OCI-LY1 (cell line): ENCODE results near the gene MSX1.

ENCODE experiments used
- H2AFZ ChIP-seq: fragments of 200-600 bp; sonication (generic), shearing (Covaris generic); 2 replicates; pipeline ENCODE4 v1.6.0; 2014; ENCODE audit warnings: antibody characterized with exemption, mild to moderate bottlenecking, low read length
- H3F3A ChIP-seq: fragments of 200-600 bp; sonication (generic), shearing (Covaris generic); 2 replicates; pipeline ENCODE4 v1.6.0; 2014; ENCODE audit warnings: mild to moderate bottlenecking, antibody characterized with exemption, low read length, moderate library complexity; ENCODE audit not compliant: insufficient read depth
- H3K27ac ChIP-seq: fragments of 200-600 bp; sonication (generic); 2 replicates; pipeline ENCODE4 v1.5.1; 2014; ENCODE audit warnings: low read length, mixed run types, mild to moderate bottlenecking, low read depth; ENCODE audit not compliant: poor library complexity, severe bottlenecking
- H3K27me3 ChIP-seq: fragments of 200-600 bp; sonication (generic); 2 replicates; pipeline ENCODE4 v1.6.0; 2014; ENCODE audit warnings: antibody characterized with exemption, mild to moderate bottlenecking, low read length, moderate library complexity; ENCODE audit not compliant: insufficient read depth
- H3K36me3 ChIP-seq: fragments of 200-600 bp; sonication (generic); 2 replicates; pipeline ENCODE4 v1.6.1; 2014; ENCODE audit warnings: mild to moderate bottlenecking, antibody characterized with exemption, low read length, moderate library complexity, mixed read lengths; ENCODE audit not compliant: insufficient read depth
- H3K4me1 ChIP-seq: fragments of 200-600 bp; sonication (generic); 2 replicates; pipeline ENCODE4 v1.5.1; 2014; ENCODE audit warnings: mild to moderate bottlenecking, low read length, moderate library complexity; ENCODE audit not compliant: insufficient read depth, severe bottlenecking
- H3K4me2 ChIP-seq: fragments of 200-600 bp; sonication (generic), shearing (Covaris generic); 2 replicates; pipeline ENCODE4 v1.6.1; 2014; ENCODE audit warnings: low read length
- H3K4me3 ChIP-seq: fragments of 200-600 bp; sonication (generic); 2 replicates; pipeline ENCODE4 v1.5.1; 2014; ENCODE audit warnings: low read length, low read depth, mild to moderate bottlenecking, mixed read lengths; ENCODE audit not compliant: poor library complexity, severe bottlenecking
- H3K79me2 ChIP-seq: fragments of 200-600 bp; shearing (Covaris generic); 2 replicates; pipeline ENCODE4 v1.6.1; 2016; ENCODE audit warnings: mixed run types, low read length, mixed read lengths; ENCODE audit not compliant: insufficient read depth
- H3K9ac ChIP-seq: fragments of 200-600 bp; sonication (generic), shearing (Covaris generic); 2 replicates; pipeline ENCODE4 v1.6.1; 2014; ENCODE audit warnings: mild to moderate bottlenecking, low read length, mixed read lengths
- H3K9me2 ChIP-seq: fragments of 200-600 bp; sonication (generic), shearing (Covaris generic); 2 replicates; pipeline ENCODE4 v1.6.1; 2014; ENCODE audit warnings: low read depth, mild to moderate bottlenecking, low read length, mixed read lengths
- H3K9me3 ChIP-seq: fragments of 200-600 bp; shearing (Covaris generic); 2 replicates; pipeline ENCODE4 v1.6.1; 2014; ENCODE audit warnings: low read length, mixed read lengths
- H4K20me1 ChIP-seq: fragments of 200-600 bp; sonication (generic), shearing (Covaris generic); 2 replicates; pipeline ENCODE4 v1.6.0; 2016; ENCODE audit warnings: mild to moderate bottlenecking, low read length; ENCODE audit not compliant: insufficient read depth
- CTCF ChIP-seq: fragments of 200-600 bp; sonication (generic), shearing (Covaris generic); IDR thresholded peaks from 2 replicates; pipeline ENCODE4 v1.5.1; 2017; ENCODE audit warnings: mild to moderate bottlenecking, antibody characterized with exemption, low read length, moderate library complexity, mixed read lengths
- EZH2 ChIP-seq: fragments of 200-600 bp; sonication (generic), shearing (Covaris generic); IDR thresholded peaks from 2 replicates; pipeline ENCODE4 v1.8.0; 2017; ENCODE audit warnings: borderline replicate concordance, mixed run types, mild to moderate bottlenecking, antibody characterized with exemption, low read length, moderate library complexity, mixed read lengths

The MSX1 gene

GRCh38 chr4:4849524-4850193, 9.8 kb upstream of the MSX1 start:
- Histone ChIP-seq H4K20me1 (no peaks in the 10 kb centered on the region), H3K36me3 (no peaks in the 10 kb centered on the region), H3K27ac (no peak overlapping the region), H3K9me3 (no peaks in the 10 kb centered on the region), H3F3A (no peaks in the 10 kb centered on the region), H3K4me3 (no peak overlapping the region), H3K27me3 (no peaks in the 10 kb centered on the region), H3K4me2 (no peak overlapping the region), H2AFZ (no peak overlapping the region), H3K79me2 (no peaks in the 10 kb centered on the region), H3K4me1 (no peaks in the 10 kb centered on the region), H3K9me2 (no peaks in the 10 kb centered on the region), H3K9ac (no peak overlapping the region)
- TF ChIP-seq CTCF: no peak
- no peak for TF ChIP-seq EZH2

- H3K27ac ChIP-seq: no peak overlapping the region
- no peak for TF ChIP-seq CTCF
- no peak for TF ChIP-seq EZH2
Observed at GRCh38 chr4:4851081-4851480, 8.4 kb upstream of the MSX1 start.

GRCh38 chr4:4851906-4852305, 7.6 kb upstream of the MSX1 start:
- Histone ChIP-seq H3K36me3 (no peaks in the 10 kb centered on the region), H3K27ac (no peak overlapping the region), H2AFZ (no peak overlapping the region), H3F3A (no peaks in the 10 kb centered on the region), H3K4me3 (no peak overlapping the region), H3K4me1 (no peaks in the 10 kb centered on the region), H3K9ac (no peak overlapping the region), H3K27me3 (no peaks in the 10 kb centered on the region), H4K20me1 (no peaks in the 10 kb centered on the region), H3K4me2 (no peak overlapping the region), H3K79me2 (no peaks in the 10 kb centered on the region), H3K9me2 (no peaks in the 10 kb centered on the region), H3K9me3 (no peaks in the 10 kb centered on the region)
- no peak for TF ChIP-seq EZH2
- no peak for TF ChIP-seq CTCF

More at GRCh38 chr4:4851081-4851480, 8.4 kb upstream of the MSX1 start:
- H3K4me3 ChIP-seq: no peak overlapping the region
- no peaks in the 10 kb centered on the region for H3K79me2 ChIP-seq
- H3K4me1 ChIP-seq: no peaks in the 10 kb centered on the region
- no peaks in the 10 kb centered on the region for H4K20me1 ChIP-seq
- H3K36me3 ChIP-seq: no peaks in the 10 kb centered on the region
- no peak overlapping the region for H3K4me2 ChIP-seq
- H2AFZ ChIP-seq: no peak overlapping the region
- no peaks in the 10 kb centered on the region for H3K9me3 ChIP-seq
- no peaks in the 10 kb centered on the region for H3F3A ChIP-seq
- H3K27me3 ChIP-seq: no peaks in the 10 kb centered on the region
- H3K9me2 ChIP-seq: no peaks in the 10 kb centered on the region
- H3K9ac ChIP-seq: no peak overlapping the region
